IMR-90 (cell line): ENCODE measurements around the gene ETNK1. TPM values are rescaled to one million over a fixed set of nuclear protein-coding genes. Genes with fewer than 3 reads are reported as not detected.

Experiments
- ATAC-seq: fragments of 200-7000 bp; cut with Tn5 transposase; 2 replicates; pipeline ENCODE4 v1.9.1; 2020; ENCODE audit warnings: low read depth, mild to moderate bottlenecking, moderate library complexity
- BruUV-seq: library from RNA; stranded (reverse); fragments of 400-500 nt; replicated peaks from 2 replicates; lab custom pipeline; 2021; lab: Mats Ljungman, UMichigan
- CTCF ChIA-PET: fragments of 300-600 bp; formaldehyde crosslinking; extraction: SDS; loops from one replicate; lab custom pipeline; 2021; ENCODE audit warnings: antibody characterized with exemption; lab: Yijun Ruan, JAX
- POLR2A ChIA-PET: fragments of 300-600 bp; sonication (Branson Sonifier 250); formaldehyde crosslinking; loops from one replicate; lab custom pipeline; 2022; ENCODE audit warnings: antibody characterized with exemption; ENCODE audit not compliant: unreplicated experiment; lab: Charles Lee
- DNase-seq: peaks from one replicate; pipeline ENCODE4 v3.0.0; 2013
- H2AFZ ChIP-seq: replicated peaks from 2 replicates; pipeline ENCODE3; 2013; ENCODE audit warnings: low read length, mild to moderate bottlenecking; ENCODE audit not compliant: poor library complexity
- H2AK5ac ChIP-seq: 2 replicates; pipeline ENCODE4 v1.6.1; 2013; ENCODE audit warnings: low read depth, low read length, inconsistent platforms
- H2AK9ac ChIP-seq: replicated peaks from 2 replicates; pipeline ENCODE3; 2013; ENCODE audit warnings: mild to moderate bottlenecking, low read depth, low read length, moderate library complexity; ENCODE audit not compliant: poor library complexity
- H2BK120ac ChIP-seq: 2 replicates; pipeline ENCODE4 v1.6.1; 2013; ENCODE audit warnings: low read depth, low read length, inconsistent platforms
- H2BK15ac ChIP-seq: 3 replicates; pipeline ENCODE4 v1.6.1; 2013; ENCODE audit warnings: low read depth, low read length, inconsistent platforms
- H2BK20ac ChIP-seq: 2 replicates; pipeline ENCODE4 v1.6.1; 2013; ENCODE audit warnings: low read depth, mild to moderate bottlenecking, inconsistent platforms, low read length, moderate library complexity
- H2BK5ac ChIP-seq: 2 replicates; pipeline ENCODE4 v1.6.1; 2013; ENCODE audit warnings: mild to moderate bottlenecking, low read depth, low read length, inconsistent platforms; ENCODE audit not compliant: poor library complexity, severe bottlenecking
- H3K14ac ChIP-seq: replicated peaks from 2 replicates; pipeline ENCODE4 v1.6.1; 2013; ENCODE audit warnings: low read depth, low read length, inconsistent platforms
- H3K18ac ChIP-seq: 2 replicates; pipeline ENCODE4 v1.6.1; 2013; ENCODE audit warnings: low read depth, low read length, control low read depth
- H3K23ac ChIP-seq: 2 replicates; pipeline ENCODE4 v1.6.1; 2013; ENCODE audit warnings: low read depth, low read length, inconsistent platforms
- H3K27ac ChIP-seq: 2 replicates; pipeline ENCODE4 v1.5.1; 2013; ENCODE audit warnings: mild to moderate bottlenecking, control low read depth, low read length; ENCODE audit not compliant: insufficient read depth
- H3K27me3 ChIP-seq: 2 replicates; pipeline ENCODE4 v1.6.1; 2013; ENCODE audit warnings: low read length; ENCODE audit not compliant: control insufficient read depth, insufficient read depth
- H3K36me3 ChIP-seq: 2 replicates; pipeline ENCODE4 v1.6.1; 2013; ENCODE audit warnings: low read length, mixed read lengths; ENCODE audit not compliant: control insufficient read depth, insufficient read depth
- H3K4ac ChIP-seq: 2 replicates; pipeline ENCODE4 v1.6.1; 2013; ENCODE audit warnings: low read depth, low read length, inconsistent platforms
- H3K4me1 ChIP-seq: 2 replicates; pipeline ENCODE4 v1.6.1; 2013; ENCODE audit warnings: low read length, mixed read lengths; ENCODE audit not compliant: control insufficient read depth, insufficient read depth
- H3K4me2 ChIP-seq: 2 replicates; pipeline ENCODE4 v1.6.1; 2013; ENCODE audit warnings: low read depth, mild to moderate bottlenecking, control low read depth, low read length, moderate library complexity
- H3K4me3 ChIP-seq: 2 replicates; pipeline ENCODE4 v1.5.1; 2013; ENCODE audit warnings: low read depth, mild to moderate bottlenecking, control low read depth, low read length, moderate library complexity; ENCODE audit not compliant: insufficient read depth
- H3K56ac ChIP-seq: 2 replicates; pipeline ENCODE4 v1.6.1; 2013; ENCODE audit warnings: low read length, inconsistent platforms; ENCODE audit not compliant: insufficient read depth; ENCODE audit errors: extremely low read depth
- H3K79me1 ChIP-seq, 2 experiments: 2 replicates each; pipeline ENCODE4 v1.6.1; 2013; ENCODE audit warnings: low read length in 2 of 2, inconsistent platforms in 1 of 2, low read depth in 1 of 2
- H3K9ac ChIP-seq: 2 replicates; pipeline ENCODE4 v1.6.1; 2013; ENCODE audit warnings: low read depth, low read length, control low read depth
- H3K9me1 ChIP-seq: 2 replicates; pipeline ENCODE4 v1.6.1; 2013; ENCODE audit warnings: low read length, inconsistent platforms; ENCODE audit not compliant: insufficient read depth
- H3K9me3 ChIP-seq: 2 replicates; pipeline ENCODE4 v1.6.1; 2013; ENCODE audit warnings: low read length; ENCODE audit not compliant: control insufficient read depth, insufficient read depth
- H4K20me1 ChIP-seq: 2 replicates; pipeline ENCODE4 v1.6.1; 2013; ENCODE audit warnings: low read length, inconsistent platforms; ENCODE audit not compliant: insufficient read depth
- H4K5ac ChIP-seq: 2 replicates; pipeline ENCODE4 v1.6.1; 2013; ENCODE audit warnings: mild to moderate bottlenecking, low read depth, low read length, control low read depth
- H4K8ac ChIP-seq, 2 experiments: 2 replicates each; pipeline ENCODE4 v1.6.1; 2013; ENCODE audit warnings: low read depth in 2 of 2, low read length in 2 of 2, control low read depth in 1 of 2, inconsistent platforms in 1 of 2
- H4K91ac ChIP-seq: 2 replicates; pipeline ENCODE4 v1.6.1; 2013; ENCODE audit warnings: low read depth, low read length, inconsistent platforms; ENCODE audit not compliant: insufficient read depth
- BHLHE40 ChIP-seq: fragments of 150-350 bp; IDR thresholded peaks from 2 replicates; pipeline ENCODE4 v1.6.1; 2016; ENCODE audit warnings: mild to moderate bottlenecking, low read depth, low read length
- RFX5 ChIP-seq: IDR thresholded peaks from 2 replicates; pipeline ENCODE4 v1.8.0; 2012; ENCODE audit warnings: low read depth, mild to moderate bottlenecking, low read length, moderate library complexity
- WGBS, 2 experiments: methylation state at CpG; one replicate each; pipeline versions ENCODE4 v1.1.5 to v1.1.7; 2013; ENCODE audit warnings: missing lambda C conversion rate in 2 of 2; ENCODE audit not compliant: insufficient read length in 1 of 2; ENCODE audit errors: extremely low coverage in 2 of 2; 5-methylcytosine and 5-hydroxymethylcytosine counted together
- dilution Hi-C: fragments of 300-500 bp; cut with HindIII; formaldehyde crosslinking; loops from one replicate; pipeline ENCODE4 v1.14.3; 2018; ENCODE audit warnings: low sequenced_read_pairs; ENCODE audit not compliant: unreplicated experiment
- in situ Hi-C: fragments of 300-500 bp; cut with MboI; formaldehyde crosslinking; loops from 3 replicates; pipeline ENCODE4 v1.14.3; 2019; ENCODE audit warnings: low sequenced_read_pairs, inconsistent platforms, mixed read lengths
- intact Hi-C: fragments of 100-400 bp; cut with micrococcal nuclease; formaldehyde crosslinking; loops from 2 replicates; pipeline ENCODE4 v1.10.0; 2022
- polyA plus RNA-seq, 3 experiments: library from polyadenylated mRNA; depleted of rRNA; stranded (reverse); fragments of >200 nt; gene quantifications; 2 replicates each; pipeline ENCODE4 v1.2.3, GENCODE V29; 2012; ENCODE audit warnings: low replicate concordance in 1 of 3
- total RNA-seq: library from RNA; depleted of rRNA; stranded (reverse); fragments of >200 nt; gene quantifications from 2 replicates; pipeline ENCODE4 v1.2.3, GENCODE V29; 2012

ETNK1 gene
- total and polyA plus RNA-seq, 2 of the 4 experiments (the other 2 are of a cell fraction) = 12.8 to 33.3 TPM

DNA sequence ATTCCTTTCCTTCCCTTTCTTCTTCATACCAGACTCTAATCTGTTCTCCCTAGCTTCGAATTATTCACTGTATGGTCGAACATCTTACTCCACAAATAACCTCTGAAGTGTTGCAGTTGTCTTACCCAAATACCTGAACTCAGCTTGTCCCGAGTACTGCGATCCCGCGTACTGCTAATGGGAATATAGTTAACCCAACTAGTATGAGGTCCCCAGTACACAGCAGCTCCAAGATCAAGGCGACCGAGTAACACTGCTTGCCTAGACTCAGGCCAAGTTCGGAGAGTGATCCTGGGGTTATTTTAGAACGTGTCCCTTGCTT is 462 bp upstream of the ETNK1 start:
- Histone ChIP-seq H3K9me3 (no peaks in the 10 kb centered on the region), H4K20me1 (no peaks in the 10 kb centered on the region; the same call in 1 of the 2 replicates), H3K14ac (peak overlapping the region; percentile 97), H4K91ac (peak overlapping the region; percentile 94), H2AK5ac (0 out of 2 replicates have a peak overlapping the region, but pooled peaks have one; percentile 33), H2BK5ac (peak overlapping the region; percentile 75), H2AFZ (peak overlapping the region; percentile 96), H3K36me3 (no peaks in the 10 kb centered on the region), H3K9me1 (0 out of 2 replicates have a peak, but pooled peaks cover 8% of the 10 kb centered on the region), H2BK120ac (peak overlapping the region; percentile 72), H4K5ac (peak overlapping the region; percentile 95), H4K8ac (peak overlapping the region; percentile 93 to 100), H3K27me3 (no peaks in the 10 kb centered on the region; the same call in 1 of the 2 replicates), H3K23ac (peak overlapping the region; percentile 91), H3K4me1 (peaks cover 3% of the 10 kb centered on the region; the same call in 1 of the 2 replicates), H3K79me1 (peaks cover 3 to 14% of the 10 kb centered on the region in 2 experiments; a peak in 2 of 4 replicates), H2BK15ac (peak overlapping the region; percentile 76; the same call in 1 of the 3 replicates), H3K56ac (peak overlapping the region; percentile 85), H3K9ac (peak overlapping the region; percentile 91), H2BK20ac (peak overlapping the region; percentile 58; the same call in 1 of the 2 replicates), H3K4me3 (peak overlapping the region; percentile 74), H3K18ac (peak overlapping the region; percentile 83), H3K4ac (peak overlapping the region; percentile 88), H3K27ac (peak overlapping the region; percentile 90), H3K4me2 (peak overlapping the region; percentile 89), H2AK9ac (no peak overlapping the region)
- ChIA-PET POLR2A (no interaction called here), CTCF (interaction anchor here (0.8 to 1.2 kb wide), 3 partner anchors 9 to 126 kb away, joined by 3 to 4 read pairs (median 3); no protein-coding TSS in a partner anchor)
- intact Hi-C loops = loop anchor here (2.0 kb wide), 1 partner anchor 96 kb away; no protein-coding TSS in a partner anchor
- no TSS peak for BruUV-seq
- in situ Hi-C loops = no loop called here
- ATAC-seq (peak; percentile 24), DNase-seq (no peak)
- dilution Hi-C loops = no loop called here
- WGBS, 2 experiments = 13% methylated on average over 4 of the region's 10 CpGs; no CpG with 5 or more reads in 1 of the 2 experiments
- TF ChIP-seq BHLHE40 (no peak), RFX5 (no peak)
